Measurements from ENCODE around the gene XPO6. TPM values are rescaled to one million over a fixed set of nuclear protein-coding genes. Genes with fewer than 3 reads are reported as not detected.

The XPO6 gene
- total RNA-seq, 1 donor from 2014 or later: 236 TPM

DNA sequence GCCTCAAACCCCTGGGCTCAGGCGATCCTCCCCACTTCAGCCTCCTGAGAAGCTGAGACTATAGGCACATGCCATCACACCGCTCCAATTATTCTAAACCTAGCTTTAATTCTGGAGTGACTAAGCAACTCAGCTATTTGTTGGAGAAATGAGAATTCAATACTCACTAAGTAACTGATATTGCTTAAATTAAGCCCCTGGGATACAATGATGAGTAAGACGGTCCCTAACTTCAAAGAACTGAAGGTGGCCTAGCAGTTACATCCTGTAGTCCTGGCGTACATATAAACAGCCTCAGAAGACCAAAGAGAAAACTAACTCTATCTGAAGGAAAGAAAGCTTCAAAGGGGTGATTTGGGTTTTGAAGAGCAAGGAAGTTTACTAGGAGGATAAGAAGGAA, 25.0 kb downstream of the XPO6 start:
- CTCF ChIA-PET: interaction anchor here (2.2 kb wide), 1 partner anchor 31 kb away, joined by 6 read pairs; no protein-coding TSS in a partner anchor
- intact Hi-C loops (cut with micrococcal nuclease): loop anchor here (1.0 kb wide), 1 partner anchor 8 kb away; no protein-coding TSS in a partner anchor
- peak overlapping the region; percentile 67 for H3K4me3 Mint-ChIP-seq
- peaks cover 95% of the 10 kb centered on the region for H3K4me1 Mint-ChIP-seq
- no peak for TF ChIP-seq CTCF (IDR thresholded peaks at IDR 0.05)
- peak; percentile 13 for ATAC-seq (ENCODE audit: low read depth)
- H3K36me3 Mint-ChIP-seq (ENCODE audit: low read depth): peaks cover 34% of the 10 kb centered on the region
- POLR2A ChIA-PET: interaction anchor here (0.7 to 3.4 kb wide), 4 partner anchors 16 to 44 kb away, joined by 3 to 68 read pairs (median 9); partner anchors contain the start of gene XPO6
- no peak for DNase-seq
- no peaks in the 10 kb centered on the region for H3K27me3 Mint-ChIP-seq
- H3K27ac Mint-ChIP-seq: peak overlapping the region; percentile 91
- peaks cover 3% of the 10 kb centered on the region for H3K9me3 Mint-ChIP-seq

DNA sequence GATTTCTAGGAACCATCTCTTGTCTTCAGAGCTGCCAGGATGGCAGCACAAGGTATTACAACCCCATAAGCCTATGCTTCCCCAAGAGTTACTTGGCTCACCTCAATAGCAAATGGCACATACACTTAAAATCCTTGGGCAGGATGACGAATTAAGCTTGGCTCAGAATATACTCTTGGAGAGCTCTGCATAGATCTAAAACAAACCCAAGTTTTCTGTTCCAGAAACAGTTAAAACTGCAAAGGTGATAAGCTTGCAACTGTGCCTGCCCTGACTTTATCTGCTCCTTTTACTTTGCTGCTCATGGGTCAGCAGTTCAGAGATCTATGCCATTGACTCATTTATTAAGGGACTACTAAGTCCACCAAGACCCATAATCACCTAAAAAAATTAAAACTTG, 26.1 kb downstream of the XPO6 start:
- H3K36me3 Mint-ChIP-seq (ENCODE audit: low read depth): peaks cover 33% of the 10 kb centered on the region
- no peaks in the 10 kb centered on the region for H3K27me3 Mint-ChIP-seq
- intact Hi-C loops (cut with micrococcal nuclease): loop anchor here (1.0 kb wide), 1 partner anchor 9 kb away; no protein-coding TSS in a partner anchor
- no peak for ATAC-seq (ENCODE audit: low read depth)
- H3K27ac Mint-ChIP-seq: peak overlapping the region; percentile 91
- H3K4me1 Mint-ChIP-seq: peaks cover 95% of the 10 kb centered on the region
- TF ChIP-seq CTCF (IDR thresholded peaks at IDR 0.05): no peak
- CTCF ChIA-PET: no interaction called here
- DNase-seq: no peak
- peaks cover 3% of the 10 kb centered on the region for H3K9me3 Mint-ChIP-seq
- H3K4me3 Mint-ChIP-seq: no peak overlapping the region
- POLR2A ChIA-PET: no interaction called here

DNA sequence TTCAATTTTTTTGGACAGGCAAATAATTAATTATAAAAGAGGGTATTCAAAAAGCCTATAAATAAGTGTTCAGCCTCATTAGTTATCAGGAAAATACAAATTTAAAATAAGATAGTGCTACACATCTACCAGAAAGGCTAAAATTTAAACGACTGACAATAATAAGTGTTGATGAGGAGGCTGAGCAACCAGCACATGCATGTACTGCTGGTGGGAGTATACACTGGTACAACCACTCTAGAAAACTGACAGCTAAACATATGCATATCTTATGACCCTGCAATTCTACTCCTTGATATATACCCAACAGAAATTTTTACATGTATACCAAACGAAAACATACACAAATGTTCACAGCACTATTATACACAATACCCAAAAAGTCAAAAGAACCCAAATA, 27.1 kb downstream of the XPO6 start:
- TF ChIP-seq CTCF (IDR thresholded peaks at IDR 0.05): no peak
- intact Hi-C loops (cut with micrococcal nuclease): no loop called here
- ATAC-seq (ENCODE audit: low read depth): no peak
- Mint-ChIP-seq H3K36me3 (ENCODE audit: low read depth) (peaks cover 34% of the 10 kb centered on the region), H3K27me3 (no peaks in the 10 kb centered on the region), H3K9me3 (peaks cover 3% of the 10 kb centered on the region), H3K4me1 (peaks cover 95% of the 10 kb centered on the region), H3K4me3 (no peak overlapping the region), H3K27ac (peak overlapping the region; percentile 62)
- ChIA-PET CTCF (no interaction called here), POLR2A (no interaction called here)
- no peak for DNase-seq

- H3K27me3 Mint-ChIP-seq: no peaks in the 10 kb centered on the region
- no peak for TF ChIP-seq CTCF (IDR thresholded peaks at IDR 0.05)
- intact Hi-C loops (cut with micrococcal nuclease): no loop called here
- no peak for ATAC-seq (ENCODE audit: low read depth)
- peak overlapping the region; percentile 21 for H3K27ac Mint-ChIP-seq
- H3K4me1 Mint-ChIP-seq: peaks cover 94% of the 10 kb centered on the region
- peaks cover 3% of the 10 kb centered on the region for H3K9me3 Mint-ChIP-seq
- ChIA-PET POLR2A (interaction anchor here (0.6 kb wide), 2 partner anchors 9 to 46 kb away, joined by 3 to 4 read pairs; no protein-coding TSS in a partner anchor), CTCF (no interaction called here)
- H3K36me3 Mint-ChIP-seq (ENCODE audit: low read depth): peaks cover 37% of the 10 kb centered on the region
- DNase-seq: no peak
- no peak overlapping the region for H3K4me3 Mint-ChIP-seq
Measured at GRCh38 chr16:28183930-28184329, 27.8 kb downstream of the XPO6 start.

GRCh38 chr16:28183484-28183883, 28.3 kb downstream of the XPO6 start:
- intact Hi-C loops (cut with micrococcal nuclease): no loop called here
- no peak overlapping the region for H3K4me3 Mint-ChIP-seq
- peaks cover 3% of the 10 kb centered on the region for H3K9me3 Mint-ChIP-seq
- H3K27ac Mint-ChIP-seq: peak overlapping the region; percentile 30
- H3K27me3 Mint-ChIP-seq: no peaks in the 10 kb centered on the region
- DNase-seq: no peak
- peaks cover 93% of the 10 kb centered on the region for H3K4me1 Mint-ChIP-seq
- peaks cover 33% of the 10 kb centered on the region for H3K36me3 Mint-ChIP-seq (ENCODE audit: low read depth)
- ATAC-seq (ENCODE audit: low read depth): no peak
- no peak for TF ChIP-seq CTCF (IDR thresholded peaks at IDR 0.05)
- ChIA-PET POLR2A (interaction anchor here (0.6 to 2.9 kb wide), 3 partner anchors 9 to 46 kb away, joined by 3 to 19 read pairs (median 4); partner anchors contain the start of gene XPO6), CTCF (no interaction called here)

Data from activated B cell treated with CpG ODN at 0.5 μM for 24 hours (primary cell).